NCI-H146 (cell line): ENCODE measurements around the gene DENND6A.
A peak's percentile ranks its signal among the peaks of the same experiment; 100 is the strongest.
"Not testable (repeated sequence)": the region's sequence is repeated elsewhere in the genome, so short reads cannot be mapped to it uniquely, and the experiment has no call there.

Experiments used
- DNase-seq: peaks from one replicate; lab custom pipeline; 2025; lab: John Stamatoyannopoulos, UW

Gene DENND6A

GRCh38 chr3:57637391-57637790, 55.5 kb downstream of the DENND6A start:
- DNase-seq, result no peak

- DNase-seq, result not testable (repeated sequence)
Measured at GRCh38 chr3:57634259-57634658, 58.6 kb downstream of the DENND6A start.

- DNase-seq, result no peak
Measured at GRCh38 chr3:57627976-57628375, 64.9 kb downstream of the DENND6A start.

DNA sequence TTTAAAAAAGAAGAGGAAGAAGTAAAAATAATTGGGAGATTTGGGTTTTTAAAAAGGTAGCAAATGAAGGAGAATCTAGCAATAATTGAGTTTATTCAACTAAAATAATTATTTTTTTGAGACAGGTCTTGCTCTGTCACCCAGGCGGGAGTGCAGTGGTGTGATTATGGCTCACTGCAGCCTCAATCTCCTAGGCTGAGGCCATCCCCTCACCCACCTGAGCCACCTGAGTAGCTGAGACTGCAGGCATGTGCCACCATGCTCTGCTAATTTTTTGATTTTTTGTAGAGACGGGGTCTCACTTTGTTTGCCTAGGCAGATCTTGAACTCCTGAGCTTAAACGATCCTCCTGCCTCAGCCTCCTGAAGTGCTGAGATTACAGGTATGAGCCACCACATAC, 68.1 kb downstream of the DENND6A start:
- DNase-seq, result no peak

- no peak for DNase-seq
Measured at GRCh38 chr3:57622362-57622761, 70.5 kb downstream of the DENND6A start.

DNA sequence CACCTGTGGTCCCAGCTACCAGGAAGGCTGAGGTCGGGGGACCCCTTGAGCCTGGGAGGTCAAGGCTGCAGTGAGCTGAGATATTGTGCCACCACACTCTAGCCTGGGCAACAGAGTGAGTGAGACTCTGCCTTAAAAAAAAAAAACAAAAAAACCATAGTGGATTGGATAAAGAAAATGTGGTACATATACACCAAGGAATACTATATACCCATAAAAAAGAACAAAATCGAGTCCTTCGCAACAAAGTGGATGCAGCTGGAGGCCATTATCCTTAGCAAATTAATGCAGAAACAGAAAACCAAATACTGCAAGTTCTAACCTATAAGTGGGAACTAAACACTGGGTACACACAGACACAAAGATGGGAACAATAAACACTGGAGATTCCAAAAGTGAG, 75.1 kb downstream of the DENND6A start:
- no peak for DNase-seq

- no peak for DNase-seq
Measured at GRCh38 chr3:57616233-57616632, 76.6 kb downstream of the DENND6A start.

- not testable (repeated sequence) for DNase-seq
Measured at GRCh38 chr3:57611870-57612269, 81.0 kb downstream of the DENND6A start.

DNA sequence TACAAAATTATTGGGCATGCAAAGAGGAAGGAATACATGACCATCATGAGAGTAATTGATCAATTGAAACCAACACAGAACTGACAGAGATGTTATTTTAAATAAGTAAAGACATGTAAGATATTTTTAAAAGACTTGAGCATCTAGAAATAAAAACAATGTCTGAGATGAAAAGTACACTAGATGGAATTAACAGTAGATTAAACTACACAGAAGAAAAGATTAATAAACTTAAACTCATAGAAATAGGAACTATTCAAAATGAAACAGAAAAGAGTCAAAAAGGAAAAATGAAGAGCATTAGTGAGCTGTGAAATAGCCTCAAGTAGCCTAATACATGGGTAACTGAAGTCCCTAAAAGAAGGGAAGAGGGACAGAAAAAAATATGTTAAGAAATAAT, 87.2 kb downstream of the DENND6A start:
- no peak for DNase-seq

- DNase-seq, result no peak
Measured at GRCh38 chr3:57604971-57605370, 87.9 kb downstream of the DENND6A start.

- no peak for DNase-seq
Measured at GRCh38 chr3:57600195-57600594, 92.7 kb downstream of the DENND6A start.

GRCh38 chr3:57598765-57599360, 94.0 kb downstream of the DENND6A start:
- DNase-seq, result no peak

DNA sequence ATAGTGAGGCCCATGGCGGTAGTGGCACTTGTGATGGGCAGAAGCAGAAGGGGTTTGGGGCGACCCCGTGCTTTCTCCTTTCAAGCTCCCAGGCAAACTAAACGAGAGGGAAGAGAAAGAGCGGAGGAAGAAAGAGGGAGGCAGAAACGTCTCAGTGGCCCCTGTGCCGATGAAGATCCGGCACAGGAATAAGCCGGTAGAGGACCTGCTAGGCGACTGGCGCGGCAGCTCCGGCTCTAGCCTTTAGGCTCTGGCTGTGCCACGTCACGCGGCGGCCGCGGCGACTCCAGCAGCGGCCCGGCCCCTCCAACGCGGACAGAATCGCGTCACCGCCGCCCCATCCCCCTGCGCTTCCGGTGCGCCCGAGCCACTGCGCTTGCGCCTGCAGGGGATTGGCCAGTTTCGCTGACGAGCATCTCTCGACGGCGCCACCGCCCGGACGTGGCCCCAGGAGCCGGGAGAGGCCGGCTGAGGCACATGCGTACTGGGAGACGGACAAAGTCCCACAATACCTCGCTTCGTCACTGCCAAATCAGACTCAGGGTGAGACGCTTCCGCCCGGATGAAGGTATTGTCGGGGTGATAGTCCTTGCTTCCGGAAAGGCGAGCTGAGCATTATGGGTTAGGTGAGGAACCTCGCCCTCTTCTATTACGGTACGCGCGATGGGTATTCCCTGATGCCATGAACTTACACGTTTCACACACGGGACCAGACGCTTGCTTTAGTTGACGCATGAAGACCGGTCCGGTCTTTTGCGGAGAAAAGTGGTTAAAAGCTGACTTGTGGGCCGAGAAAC, 95.6 kb downstream of the DENND6A start, which contains the start of gene ARF4:
Gene ARF4 (minus strand): TSS at position 218 of the 797 bp plus-strand sequence. CDS start 204 bp downstream, at position 14.
- DNase-seq, result peak; percentile 97

- DNase-seq, result peak; percentile 47
Measured at GRCh38 chr3:57596495-57597126, 96.3 kb downstream of the DENND6A start.

GRCh38 chr3:57594576-57594975, 98.3 kb downstream of the DENND6A start:
- no peak for DNase-seq

GRCh38 chr3:57594144-57594543, 98.7 kb downstream of the DENND6A start:
- DNase-seq, result no peak

- DNase-seq, result no peak
Measured at GRCh38 chr3:57592306-57592705, 100.6 kb downstream of the DENND6A start.

GRCh38 chr3:57587905-57588304, 105.0 kb downstream of the DENND6A start:
- no peak for DNase-seq

DNA sequence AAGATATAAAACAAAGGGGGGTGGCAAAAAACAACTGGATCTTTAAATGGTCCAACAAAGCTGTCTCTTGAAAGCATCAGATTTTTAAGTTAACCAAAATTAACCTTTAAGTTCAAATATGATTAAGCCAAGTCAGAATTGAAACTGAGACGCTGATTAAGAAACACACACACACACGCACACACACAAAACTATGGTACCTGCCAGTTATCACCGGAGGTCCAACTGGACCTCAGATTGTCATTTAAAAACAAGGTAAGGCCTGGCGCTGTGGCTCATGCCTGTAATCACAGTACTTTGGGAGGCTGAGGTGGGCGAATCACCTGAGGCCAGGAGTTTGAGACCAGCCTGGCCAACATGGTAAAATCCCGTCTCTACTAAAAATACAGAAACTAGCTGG, 106.1 kb downstream of the DENND6A start:
- no peak for DNase-seq

- DNase-seq, result no peak
Measured at GRCh38 chr3:57583544-57583943, 109.3 kb downstream of the DENND6A start.

DNA sequence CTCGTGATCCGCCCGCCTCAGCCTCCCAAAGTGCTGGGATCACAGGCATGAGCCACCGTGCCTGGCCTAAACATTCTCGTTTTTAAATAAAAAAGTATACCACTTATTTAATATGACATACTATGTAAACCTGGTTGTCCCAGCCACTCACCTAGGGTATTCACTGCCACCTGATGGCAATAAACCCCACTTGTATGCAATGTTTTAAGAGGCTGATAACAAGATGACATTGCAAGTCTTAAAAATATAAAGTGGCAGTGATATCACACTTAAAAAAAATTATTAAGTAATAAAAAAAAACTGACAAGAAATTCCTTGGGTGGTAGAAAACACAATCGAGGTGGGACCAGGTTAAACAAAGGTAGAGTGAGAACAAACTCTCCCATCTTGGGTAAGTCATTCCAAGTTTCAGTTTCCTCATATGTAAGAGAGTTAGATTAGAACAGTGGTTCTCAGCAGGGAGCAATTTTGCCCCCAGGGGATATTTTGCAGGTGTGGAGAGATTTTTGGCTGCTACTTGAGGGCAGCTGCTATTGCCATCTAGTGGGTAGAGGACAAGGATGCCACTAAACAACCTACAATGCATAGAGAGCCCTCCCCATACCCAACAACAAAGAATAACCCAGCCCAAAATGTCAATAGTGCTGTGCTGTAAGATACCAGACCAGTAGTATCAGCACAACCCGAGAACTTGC, 110.3 kb downstream of the DENND6A start:
- peak; percentile 64 for DNase-seq

DNA sequence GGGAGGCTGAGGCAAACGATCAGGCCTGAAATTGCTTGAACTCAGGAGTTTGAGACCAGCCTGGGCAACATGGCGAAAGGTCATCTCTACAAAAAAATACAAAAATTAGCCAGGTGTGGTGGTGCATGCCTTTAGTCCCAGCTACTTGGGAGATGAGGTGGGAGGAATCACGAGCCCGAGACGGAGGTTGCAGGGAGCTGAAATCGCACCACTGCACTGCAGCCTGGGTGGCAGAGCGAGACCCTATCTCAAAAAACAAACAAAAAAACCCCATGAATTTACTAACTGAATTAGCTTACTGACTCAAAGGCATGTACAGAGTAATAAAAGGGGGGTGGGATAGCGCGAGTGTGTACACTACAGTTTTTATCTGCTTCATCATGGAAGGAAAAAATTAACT, 115.1 kb downstream of the DENND6A start:
- no peak for DNase-seq
